ENCODE data around the gene ADI1.

Gene ADI1, protein sequence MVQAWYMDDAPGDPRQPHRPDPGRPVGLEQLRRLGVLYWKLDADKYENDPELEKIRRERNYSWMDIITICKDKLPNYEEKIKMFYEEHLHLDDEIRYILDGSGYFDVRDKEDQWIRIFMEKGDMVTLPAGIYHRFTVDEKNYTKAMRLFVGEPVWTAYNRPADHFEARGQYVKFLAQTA

DNA sequence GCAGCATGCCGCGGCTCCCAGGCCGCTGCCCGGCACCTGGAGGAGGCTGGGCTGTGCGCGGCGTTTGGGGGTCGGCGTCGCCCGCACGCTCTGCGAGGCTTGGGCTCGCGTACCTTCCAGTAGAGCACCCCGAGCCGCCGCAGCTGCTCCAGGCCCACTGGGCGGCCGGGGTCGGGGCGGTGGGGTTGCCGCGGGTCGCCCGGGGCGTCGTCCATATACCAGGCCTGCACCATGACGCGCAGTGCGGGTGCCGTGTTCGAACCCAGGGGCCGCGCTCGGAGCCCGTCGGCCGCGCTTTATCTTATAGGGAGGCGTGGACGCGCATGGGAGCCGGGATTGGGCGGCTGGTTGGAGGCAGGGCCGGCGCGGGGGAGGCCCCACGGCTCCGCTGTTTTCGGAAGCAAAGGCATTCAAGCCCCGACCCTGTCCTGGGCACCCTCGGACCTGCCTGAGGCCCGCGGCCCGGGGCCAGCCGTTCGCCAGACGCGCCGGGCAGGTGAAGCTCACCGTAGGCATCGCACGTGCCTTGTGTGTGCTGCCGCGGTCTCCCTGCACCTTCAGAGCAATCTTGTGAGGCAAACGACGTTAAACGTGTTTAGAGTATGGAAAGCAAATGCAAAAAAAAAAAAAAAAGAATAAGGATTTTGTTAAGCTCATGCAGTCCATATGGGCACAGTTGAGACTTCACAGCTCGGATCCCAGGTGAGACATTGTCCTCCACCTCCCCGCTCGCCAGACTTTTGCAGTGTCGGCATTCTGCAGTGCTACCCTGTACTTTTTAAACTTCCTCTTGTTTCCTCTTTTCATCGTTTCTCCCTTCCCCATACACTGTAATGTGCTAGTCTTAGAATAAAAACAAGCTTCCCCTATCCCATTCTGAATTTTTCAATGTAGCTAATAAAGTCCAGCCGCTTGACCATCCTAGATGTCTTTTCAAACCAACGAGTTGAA, at the start of gene ADI1:
Gene ADI1 (minus strand): TSS at position 277 of the 951 bp plus-strand sequence. CDS start 44 bp downstream, at position 233.
- DNase-seq, result peak; percentile 82

DNA sequence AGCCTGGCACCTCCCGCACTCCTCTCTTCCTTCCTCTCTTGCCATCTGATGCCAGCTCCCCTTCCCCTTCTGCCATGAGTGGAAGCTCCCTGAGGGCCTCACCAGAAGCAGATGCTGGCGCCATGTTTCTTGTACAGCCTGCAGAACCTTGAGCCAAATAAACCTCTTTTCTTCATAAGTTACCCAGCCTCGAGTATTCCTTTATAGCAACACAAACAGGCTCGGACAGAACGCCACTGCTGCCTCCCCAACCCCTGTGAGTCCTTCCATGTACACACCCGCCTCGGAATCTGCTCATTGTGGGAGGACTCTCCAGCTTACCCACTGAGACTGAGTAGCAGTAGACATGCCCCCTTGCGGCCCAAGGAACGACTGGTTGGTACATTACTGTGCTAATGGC, 47.5 kb upstream of the ADI1 start:
- DNase-seq, result no peak

DNA sequence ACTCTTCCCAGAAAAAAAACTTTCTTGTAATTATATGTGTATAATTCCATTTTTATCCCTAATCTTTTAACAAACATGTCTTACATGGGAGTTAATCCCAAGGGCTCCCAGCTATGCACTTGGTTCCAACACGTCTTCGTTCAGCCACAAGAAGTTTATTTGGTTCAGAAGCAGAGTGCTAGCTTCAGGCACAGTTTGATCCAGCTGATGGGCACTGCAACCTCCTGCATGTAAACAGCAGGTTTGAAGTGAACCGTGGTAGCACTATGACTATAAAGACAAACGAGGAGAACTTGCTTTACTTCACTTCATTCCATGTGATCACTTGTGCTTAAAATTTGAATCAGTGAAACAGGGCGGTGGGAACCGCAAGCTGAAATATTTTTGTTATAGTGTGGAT, 45.8 kb upstream of the ADI1 start:
- no peak for DNase-seq

DNA sequence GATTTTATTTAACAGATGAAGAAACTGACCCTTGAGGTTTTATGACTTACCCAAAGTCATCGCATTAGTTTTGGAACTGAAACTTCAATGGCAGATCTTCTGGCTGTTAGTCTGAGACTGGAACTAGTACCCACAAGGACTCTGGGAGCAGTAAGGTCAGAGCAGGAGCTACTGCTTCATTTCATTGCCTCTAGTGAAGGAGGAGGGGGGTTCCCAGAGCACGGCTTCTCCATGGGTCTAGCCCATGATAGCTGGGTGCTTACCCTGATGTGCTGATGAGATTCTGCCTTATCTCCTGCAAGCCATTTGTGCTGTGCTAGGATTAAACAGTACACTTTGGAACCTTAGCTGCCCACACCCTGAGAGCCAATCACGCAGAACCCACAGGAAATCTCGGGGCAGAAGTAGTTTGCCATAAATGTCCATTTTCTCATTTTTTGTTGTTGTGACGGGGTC, 44.2 kb upstream of the ADI1 start:
- DNase-seq, result no peak

DNA sequence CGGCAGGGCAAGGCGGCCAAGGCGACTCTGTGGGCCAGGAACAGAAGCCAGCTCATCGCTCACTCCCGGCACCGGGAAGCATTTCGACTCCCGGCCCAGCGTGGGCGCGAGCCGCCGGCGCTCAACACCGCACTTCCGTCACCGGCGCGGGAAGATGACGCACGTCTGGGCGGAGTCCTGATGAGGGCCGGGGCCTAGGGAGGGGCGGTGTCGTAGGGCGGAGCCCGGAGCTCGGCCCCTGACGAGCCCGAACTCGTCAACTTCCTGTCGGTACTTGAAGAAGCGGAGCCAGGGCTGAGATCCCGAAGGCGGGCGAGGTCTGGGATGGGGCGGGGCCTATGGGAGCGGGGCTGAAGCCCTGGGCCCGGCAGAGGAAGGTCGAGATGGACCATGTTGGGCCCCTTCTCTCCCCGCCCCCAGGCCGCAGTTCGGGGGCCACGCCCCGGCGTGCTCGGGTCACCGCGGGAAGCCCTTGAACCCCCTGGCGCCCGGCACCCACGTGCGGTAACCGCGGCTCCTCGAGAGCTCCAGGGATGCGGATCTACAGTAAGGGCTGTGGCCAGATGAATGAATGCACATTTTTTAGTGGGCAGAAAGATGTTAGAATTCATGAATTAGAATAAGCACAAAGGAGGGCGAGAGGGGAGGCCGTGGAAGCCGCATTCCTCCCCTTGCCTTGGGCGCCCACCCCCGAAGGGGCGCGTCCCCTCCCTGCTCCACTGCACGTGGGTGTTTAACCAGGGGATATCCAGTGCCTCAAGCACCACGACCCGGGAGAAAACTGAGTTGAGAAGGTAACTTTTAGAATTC, 39.1 kb upstream of the ADI1 start, which contains the start of gene RNASEH1:
Gene RNASEH1 (minus strand): TSS at position 129 of the 810 bp plus-strand sequence. CDS start 73 bp downstream, at position 56.
- peak; percentile 99 for DNase-seq

DNA sequence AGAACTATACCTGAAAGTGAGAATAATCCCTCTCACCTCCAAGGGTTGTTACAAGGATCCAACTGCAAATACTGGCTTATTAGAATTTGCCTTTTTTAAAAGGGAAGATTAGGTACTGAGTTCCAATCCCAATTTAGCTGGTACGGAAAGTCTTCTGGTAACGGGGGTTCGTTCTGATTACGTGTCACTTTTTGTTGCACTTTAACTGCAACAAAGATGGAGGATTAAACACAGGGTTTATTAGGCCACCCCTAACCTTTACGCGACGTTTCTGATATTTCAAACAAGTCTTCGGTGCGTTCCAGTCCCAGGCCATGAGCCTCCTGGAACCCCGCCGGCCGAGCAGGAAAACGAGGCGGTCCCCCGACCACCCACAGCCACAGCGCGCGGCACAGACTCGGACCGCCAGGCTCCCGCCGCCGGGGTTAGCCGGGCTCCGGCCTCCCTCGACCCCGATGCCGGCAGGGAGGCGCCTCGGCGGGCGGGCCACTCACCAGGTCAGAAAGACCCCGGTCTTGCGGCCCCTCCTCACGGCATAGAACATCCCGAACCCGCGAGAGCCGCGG, 38.4 kb upstream of the ADI1 start:
- DNase-seq, result no peak

DNA sequence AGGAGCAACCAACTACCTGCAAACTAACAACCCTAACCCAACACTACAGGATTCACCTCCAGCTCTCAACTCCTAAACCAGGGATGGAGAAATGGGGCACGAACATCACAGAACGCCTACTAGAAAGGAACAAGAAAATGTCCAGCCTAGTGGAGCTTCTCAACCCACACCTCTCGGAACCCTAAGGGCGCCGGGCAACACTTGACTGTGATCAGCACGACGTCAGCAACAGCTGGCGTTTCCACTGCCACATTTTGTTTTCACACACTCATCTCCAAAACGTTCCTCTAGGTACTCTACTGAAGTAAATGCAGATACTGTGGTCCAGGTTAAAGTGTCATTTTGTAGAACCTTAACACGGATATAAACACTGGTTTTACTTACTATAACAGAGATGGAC, 34.6 kb upstream of the ADI1 start:
- no peak for DNase-seq

DNA sequence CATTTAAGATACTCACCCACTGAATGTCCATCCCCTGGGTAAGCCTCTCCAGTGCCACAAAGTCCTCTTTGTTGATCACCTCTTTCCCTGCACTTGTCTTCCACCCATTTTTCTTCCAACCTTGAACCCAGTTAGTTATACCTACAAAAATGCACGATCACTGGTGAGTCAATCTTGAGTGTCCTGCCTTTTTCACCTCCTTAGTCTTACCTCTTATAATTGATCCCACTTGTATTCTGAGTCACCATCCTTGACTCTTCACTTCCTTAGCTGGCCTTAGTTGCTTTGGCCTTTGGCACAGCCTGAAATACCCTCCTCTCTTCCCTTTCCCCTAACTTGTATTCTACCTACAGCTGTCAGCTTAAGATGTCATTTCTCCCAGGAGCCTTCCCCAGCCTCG, 28.6 kb upstream of the ADI1 start:
- no peak for DNase-seq

DNA sequence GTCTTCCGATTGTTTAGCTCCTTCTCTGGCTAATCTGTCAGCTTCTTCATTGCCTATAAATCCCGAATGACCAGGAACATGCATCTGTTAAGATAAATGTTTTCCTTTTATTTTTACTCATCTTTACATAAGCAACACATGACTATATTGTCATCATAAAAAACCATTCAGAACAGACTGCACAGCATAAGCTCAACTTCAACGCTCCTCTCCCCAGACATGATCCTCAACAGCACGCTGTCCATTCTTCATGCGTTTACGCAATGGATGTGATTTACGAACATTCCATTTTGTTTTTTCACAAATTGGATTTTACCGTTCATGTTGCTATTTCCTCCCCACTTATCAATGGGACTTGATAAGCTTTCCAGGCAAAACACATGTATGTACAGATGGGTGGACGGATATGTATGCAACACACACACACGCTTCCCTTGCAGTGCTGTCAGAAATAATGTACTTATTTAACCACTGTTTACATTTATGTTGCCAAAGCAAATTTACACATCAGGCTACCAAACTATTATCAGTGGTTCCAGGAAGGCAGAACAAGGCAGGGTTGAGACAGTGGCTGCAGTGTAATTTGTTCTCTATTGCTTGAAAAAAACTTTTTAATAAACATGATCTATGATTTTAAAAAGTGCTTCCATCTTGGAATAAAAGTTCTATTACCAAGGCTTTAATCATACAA, 26.6 kb upstream of the ADI1 start:
- DNase-seq, result no peak

DNA sequence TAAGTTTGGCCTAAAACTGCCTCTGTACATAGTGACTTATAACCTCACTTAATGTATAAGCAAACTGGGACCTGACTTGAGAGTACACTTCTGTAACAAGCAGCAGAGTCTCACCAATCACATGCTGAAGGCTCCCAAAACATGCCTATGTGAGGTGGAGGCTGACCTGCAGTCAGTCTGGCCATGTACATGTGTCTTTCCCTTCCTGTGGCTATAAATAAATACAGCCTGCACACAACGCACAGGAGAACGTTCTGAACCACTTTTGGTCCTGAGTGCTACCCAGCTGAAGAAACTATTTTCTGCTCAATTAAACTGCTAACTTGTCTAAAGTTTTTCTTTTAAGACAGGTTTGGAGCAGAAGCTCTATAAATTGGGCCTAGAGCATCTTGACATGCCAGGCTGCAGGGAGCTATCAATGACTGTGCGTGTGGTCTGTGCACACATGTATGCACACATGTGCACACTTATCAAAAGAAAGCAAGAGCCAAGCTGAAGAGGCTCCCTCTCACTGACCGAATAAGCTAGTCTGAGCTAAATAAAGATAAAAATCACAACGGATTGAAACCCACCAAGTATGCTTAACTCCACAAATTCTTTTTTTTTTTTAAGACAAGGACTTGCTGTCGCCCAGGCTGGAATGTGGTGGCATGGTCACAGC, 23.8 kb upstream of the ADI1 start:
- DNase-seq, result no peak

DNA sequence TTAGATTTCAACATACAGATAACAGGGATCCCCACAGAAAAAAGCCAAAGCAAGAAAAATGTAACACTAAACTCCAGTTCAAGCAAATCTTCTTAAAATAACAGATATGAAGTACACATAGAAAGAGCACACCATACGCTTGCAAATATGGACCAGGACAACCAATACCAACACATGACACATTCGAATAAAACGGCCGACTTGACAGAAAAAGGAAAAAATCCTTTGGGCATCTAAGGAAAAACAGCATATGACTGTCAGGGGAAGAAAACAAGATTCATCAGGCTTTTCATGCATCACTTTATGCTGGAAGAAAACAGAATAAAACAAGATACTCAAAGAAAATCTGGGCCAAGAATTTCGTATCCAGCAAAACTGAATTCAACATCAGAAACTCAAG, 22.8 kb upstream of the ADI1 start:
- DNase-seq, result no peak

DNA sequence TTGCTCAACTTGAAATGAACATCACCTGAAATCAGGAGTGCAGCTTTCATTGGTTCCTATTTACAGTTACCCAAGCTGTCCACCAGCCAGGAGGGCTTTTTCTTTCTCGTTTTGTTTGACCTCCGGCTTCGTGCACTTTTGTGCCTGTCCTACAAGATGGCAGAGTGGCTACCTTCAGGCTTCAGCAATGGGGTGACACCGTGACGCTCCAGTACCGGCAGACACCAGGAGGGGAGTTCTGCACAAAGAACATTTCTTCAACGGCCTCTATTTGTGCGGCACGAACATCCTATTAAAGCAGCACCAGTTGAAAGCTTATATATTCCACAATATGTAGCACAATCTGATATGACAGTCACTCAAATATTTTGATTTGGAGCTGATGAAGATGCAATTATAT, 20.5 kb upstream of the ADI1 start:
- DNase-seq, result no peak

DNA sequence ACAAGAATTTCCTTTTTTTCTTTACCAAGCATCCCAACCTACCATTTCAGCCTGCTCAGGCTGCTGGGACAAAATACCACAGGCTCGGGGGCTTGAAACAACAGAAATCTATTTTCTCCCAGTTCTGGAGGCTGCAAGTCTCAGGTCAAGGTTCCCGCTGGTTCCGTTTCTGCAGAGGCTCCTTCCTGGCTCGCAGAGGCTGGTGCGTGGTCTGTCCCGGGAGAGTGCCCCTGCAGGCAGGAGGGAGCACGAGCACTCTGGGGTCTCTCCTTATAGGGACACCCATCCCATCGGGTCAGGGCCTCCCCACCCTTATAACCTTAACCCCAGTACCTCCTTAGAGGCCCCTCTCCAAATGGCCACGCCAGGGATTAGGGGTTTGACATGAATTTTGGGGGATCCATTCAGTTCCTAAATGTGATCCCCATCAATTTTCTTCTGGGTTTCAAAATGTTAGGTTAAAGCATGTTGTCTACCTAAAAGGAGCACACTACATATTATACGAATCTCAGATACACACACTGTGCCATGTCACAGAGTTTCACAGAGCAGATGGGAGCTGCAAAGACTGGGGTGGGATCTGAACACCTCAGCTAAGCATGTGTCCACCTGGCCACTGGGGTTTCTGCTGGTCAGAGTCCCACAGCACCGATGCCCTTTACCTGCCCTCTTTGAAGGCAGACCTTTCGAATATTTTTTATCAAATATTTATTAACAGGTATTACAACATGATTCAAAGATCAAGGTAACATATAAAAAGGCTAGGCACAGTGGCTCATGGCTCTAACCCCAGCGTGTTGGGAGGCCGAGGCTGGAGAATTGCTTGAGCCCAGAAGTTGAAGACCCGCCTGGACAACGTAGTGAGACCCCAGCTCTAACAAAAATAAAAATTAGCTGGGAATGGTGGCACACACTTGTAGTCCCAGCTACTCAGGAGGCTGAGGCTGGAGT, 17.6 kb upstream of the ADI1 start:
- DNase-seq, result no peak

DNA sequence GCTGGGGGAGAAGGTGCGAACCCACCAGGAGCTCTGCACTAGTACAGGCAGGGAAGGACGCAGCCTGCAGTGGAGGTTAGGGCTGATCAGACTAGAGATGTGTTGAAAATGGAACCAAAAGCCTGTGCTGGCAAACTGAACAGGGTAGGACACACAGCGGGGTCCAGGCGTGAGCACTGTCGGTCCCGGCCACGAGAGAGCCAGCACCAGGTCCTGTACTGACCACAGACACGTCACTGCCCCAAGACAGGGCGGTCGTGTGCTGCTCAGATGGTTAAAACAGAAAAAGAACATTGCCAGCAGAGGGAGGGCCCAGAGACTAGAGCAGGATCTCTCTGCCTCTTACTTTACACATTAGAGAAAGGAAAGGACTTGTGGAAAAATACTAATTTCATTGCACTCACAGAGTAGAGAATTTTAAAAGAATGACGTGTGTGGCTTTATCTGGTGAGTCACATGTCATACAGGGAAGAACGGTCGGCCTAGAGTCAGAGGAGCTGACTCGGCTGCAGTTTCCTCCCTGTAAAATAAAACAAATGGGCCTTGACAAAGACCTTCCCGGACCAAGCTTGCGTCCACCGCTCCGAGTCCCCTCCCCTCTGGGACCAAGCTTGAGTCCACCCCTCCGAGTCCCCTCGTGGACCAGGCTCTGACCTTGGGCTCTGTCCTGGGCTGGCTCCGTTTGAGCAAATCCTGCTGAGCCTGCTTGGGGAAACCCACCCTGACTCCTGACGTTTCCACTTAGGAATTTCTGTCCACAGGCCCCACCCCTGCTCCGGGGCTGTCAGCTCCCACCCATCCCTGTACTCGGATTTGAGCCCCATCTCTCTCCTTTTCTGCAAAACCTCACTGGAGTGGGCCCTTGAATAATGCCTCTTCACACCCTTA, 16.7 kb upstream of the ADI1 start:
- no peak for DNase-seq

DNA sequence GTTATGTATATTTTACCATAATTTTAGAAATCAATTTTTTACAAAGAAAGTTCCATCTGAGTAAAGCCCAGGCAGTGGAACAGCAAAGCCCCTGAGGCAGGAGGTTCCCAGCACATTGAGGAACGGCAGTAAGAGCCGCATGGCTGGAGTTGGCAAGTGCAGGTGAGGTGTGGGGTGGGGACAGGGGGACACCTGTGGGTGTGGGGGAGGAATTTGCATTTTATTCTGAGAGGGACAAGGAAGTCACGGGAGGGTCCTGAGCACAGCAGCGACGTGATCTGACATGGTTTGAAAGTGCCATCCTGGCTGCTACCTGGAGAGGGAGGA, 16.1 kb upstream of the ADI1 start:
- no peak for DNase-seq

DNA sequence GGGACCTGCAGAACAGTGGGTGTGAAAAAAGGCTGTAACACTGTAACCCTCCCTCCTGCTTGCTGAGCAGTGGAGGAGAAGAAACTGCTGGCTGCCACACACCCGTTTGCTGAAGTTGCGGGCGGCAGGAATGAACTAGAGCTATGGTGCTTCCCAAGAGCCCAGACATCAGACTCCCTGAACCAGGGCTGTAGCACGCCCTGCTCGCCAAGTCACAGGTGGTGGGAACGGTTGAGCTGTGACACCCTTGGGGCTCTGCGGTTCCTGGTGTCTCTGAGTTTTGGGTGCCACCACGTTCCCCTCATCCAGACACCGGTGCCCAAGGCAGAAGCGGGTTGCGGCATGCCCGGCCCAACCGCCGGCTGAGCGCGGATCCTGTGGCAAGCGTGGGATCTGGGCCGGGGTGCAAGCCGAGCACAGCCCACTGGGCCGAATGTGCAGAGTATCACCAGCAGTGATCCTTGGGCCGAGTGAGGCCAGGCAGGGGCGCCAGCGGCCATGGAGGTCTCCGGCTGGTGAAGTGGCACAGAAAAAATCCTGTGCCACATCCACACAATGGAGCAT, 15.0 kb upstream of the ADI1 start:
- DNase-seq, result no peak

DNA sequence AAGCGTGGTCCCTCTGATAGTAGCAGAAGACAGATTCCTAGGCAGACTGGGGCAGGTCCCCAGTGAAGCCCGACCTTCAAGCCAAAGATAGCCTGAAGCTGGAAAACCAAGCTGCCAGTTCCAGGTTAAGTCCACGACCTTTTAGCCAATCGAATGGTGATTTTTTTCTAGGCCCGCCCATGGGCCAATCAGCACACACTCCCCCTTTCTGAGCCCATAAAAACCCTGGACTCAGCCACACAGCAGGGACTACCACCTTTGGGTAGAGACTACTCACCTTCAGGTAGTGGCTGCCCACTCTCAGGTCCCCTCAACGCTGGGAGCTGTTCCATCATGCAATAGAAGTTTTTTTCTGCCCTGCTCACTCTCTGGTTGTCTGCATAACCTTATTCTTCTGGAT, 14.5 kb upstream of the ADI1 start:
- no peak for DNase-seq

DNA sequence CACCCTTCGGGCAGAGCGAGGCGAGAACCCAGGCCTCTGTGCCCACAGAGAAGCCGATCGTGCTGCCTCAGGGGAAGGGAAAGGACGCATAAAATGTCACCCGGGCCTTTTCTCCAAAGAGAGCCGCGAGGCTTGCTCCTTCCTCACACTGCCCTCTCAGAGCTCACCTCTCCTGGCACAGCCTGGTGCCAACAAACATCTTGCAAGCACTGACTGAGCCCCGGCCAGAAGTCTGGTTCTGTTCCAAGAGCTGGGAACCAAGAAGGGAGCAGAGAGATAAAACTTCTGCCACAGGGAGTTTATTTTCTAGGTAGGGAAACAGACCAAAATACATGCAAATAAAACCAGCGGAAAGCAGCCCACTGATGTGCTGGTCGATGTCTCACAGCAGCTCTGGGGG, 13.6 kb upstream of the ADI1 start:
- DNase-seq, result no peak

DNA sequence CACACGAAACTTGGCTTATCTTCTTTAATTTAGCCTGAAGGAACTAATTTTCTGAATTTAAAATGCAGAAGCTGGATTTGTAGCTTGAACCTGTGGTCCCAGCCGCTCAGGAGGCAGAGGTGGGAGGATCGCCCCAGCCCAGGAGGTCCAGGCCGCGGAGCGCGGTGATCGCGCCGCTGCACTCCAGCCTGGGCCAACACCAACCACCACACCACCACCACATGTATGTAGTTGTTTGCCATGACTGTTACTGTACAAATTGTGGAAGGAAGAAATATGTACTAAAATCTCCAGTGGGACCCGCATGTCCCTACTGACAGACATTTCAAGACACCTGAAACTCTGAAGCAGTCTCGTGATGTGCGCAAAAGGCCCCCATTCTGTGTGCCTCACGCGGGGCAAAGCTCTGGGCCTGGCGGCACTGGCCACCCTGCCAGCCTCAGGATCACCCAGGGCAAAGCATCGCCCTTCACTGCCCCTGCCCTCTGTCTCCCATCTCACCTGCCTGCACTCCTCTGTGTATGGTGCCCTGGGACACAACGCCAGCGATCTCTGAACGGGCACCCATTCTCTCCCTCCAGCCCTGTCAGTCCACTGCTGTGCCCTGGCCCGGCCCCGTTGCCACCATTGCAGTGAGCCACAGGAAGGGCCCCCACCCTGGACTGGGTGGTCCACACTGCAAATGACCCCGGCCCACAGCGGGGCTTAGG, 10.1 kb upstream of the ADI1 start:
- DNase-seq, result no peak

All from activated naive CD4-positive, alpha-beta T cell treated with anti-CD3 and anti-CD28 coated beads, Interleukin-2, amount 50 U/mL, for 16 hours (primary cell).